Measurements from ENCODE around the gene OTOGL.

DNA sequence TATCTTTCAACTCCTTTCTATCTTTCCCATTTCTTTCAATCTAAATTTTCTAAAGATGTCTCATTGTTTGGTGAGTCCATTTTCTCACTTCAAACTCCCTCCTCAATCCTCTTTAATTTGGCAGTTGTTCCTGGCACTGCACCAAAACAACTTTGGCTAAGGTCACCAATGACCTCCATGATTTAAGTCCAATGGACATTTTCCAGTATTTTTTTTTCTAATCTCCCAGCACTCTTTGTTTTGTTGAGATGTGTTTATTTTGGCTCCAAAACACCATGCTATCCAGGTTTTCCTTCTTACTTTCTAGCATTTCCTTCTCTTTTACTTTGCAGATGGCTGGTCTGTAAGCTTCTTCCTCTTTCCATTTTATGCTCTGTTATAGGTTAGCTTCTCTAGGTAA, 42.5 kb upstream of the OTOGL start:
- TF ChIP-seq ZFP30 (CRISPR knock-in tag; IDR thresholded peaks at IDR 0.05) = no peak
- no peak for TF ChIP-seq ZNF8 (CRISPR knock-in tag; IDR thresholded peaks at IDR 0.05)
- TF ChIP-seq RARB (CRISPR knock-in tag; IDR thresholded peaks at IDR 0.05) = no peak
- no peak for TF ChIP-seq TOX (CRISPR knock-in tag; IDR thresholded peaks at IDR 0.05; ENCODE audit: borderline replicate concordance)
